ENCODE results near the gene AHSG.
A peak's percentile ranks its signal among the peaks of the same experiment; 100 is the strongest.

AHSG gene

DNA sequence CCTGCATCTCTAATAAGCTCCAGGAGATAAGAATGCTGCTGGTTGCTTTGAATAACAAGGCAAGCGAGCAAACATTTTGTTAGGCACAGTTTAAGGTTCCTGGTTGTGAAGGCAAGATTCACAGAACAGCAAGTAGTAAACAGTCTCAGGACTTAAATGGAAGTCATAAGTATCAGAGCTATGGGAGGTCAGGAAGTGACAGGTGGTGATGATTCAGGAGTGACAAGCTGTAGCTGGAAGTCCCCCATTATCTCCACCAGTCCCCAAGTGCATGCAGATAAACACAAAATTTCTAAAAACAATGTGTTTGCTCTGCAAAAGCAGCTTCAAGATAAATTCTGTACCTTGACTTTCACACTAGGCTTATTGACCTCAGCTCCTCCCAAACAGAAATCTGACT is 30.6 kb downstream of the AHSG start:
- no peak for DNase-seq

DNA sequence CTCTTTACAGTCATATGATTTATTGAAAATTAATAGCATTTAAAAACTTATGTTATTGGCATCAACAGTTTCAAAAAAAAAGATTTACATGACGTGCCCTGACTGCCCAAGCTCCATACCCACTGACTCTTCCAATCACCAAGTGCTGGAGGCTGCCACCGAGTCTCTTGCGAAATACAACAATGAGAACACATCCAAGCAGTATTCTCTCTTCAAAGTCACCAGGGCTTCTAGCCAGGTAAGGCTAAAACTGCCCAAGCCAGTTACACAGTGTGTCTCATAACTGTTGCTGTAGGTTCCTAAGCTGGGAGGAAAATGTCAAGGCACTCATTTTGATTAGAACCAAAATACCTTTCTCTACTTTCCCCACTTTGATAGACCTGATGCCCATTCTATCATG is 31.8 kb downstream of the AHSG start:
- no peak for DNase-seq

DNA sequence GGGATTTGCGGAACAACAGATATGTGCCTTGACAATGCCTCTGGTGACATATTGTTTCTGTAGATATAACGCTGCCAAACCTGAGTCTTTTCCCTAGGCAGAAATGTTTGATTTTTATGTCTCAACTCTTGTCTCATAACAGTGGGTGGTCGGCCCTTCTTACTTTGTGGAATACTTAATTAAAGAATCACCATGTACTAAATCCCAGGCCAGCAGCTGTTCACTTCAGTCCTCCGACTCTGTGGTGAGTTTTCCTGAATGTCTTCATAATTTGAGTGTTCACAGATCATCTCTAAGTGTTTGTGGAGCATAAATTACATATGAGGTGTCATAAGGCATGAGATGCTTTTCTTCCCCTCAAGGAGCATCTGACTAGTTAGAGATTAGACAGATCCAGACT is 33.2 kb downstream of the AHSG start:
- no peak for DNase-seq

DNA sequence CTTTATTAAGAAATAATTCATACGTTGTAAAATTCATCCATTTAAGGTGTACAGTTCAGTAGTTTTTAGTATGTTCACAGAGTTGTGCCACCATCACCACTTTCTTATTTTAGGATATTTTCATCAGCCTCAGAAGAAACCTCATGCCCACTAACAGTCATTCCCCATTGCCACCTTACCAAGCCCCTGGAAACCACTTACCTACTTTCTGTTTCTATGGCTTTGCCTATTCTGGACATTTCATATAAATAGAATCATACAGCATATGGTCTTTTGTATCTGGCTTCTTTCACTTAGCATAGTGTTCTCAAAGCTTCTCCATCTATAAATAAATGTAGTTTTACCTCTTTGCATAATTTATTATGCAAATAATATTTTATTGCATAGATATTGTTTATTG is 34.0 kb downstream of the AHSG start:
- no peak for DNase-seq

DNA sequence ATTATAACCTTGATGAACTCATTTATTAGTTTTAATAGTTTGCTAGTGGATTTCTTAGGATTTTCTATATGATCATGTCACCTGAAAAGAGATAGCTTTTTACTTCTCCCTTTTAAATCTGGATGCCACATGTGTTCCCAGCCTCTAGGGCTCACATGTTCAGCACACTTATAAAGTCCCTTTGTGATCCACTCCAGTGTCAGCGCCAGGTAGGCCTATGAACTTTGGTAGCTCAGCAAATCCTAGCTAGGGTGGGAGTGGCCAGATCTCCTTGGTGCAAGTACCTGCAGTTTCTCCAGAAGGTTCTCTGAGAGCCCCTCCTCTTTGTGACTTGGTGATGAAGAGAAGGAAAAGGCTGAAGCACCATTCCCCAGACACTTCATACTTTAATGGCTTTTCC is 36.0 kb downstream of the AHSG start:
- DNase-seq = no peak

DNA sequence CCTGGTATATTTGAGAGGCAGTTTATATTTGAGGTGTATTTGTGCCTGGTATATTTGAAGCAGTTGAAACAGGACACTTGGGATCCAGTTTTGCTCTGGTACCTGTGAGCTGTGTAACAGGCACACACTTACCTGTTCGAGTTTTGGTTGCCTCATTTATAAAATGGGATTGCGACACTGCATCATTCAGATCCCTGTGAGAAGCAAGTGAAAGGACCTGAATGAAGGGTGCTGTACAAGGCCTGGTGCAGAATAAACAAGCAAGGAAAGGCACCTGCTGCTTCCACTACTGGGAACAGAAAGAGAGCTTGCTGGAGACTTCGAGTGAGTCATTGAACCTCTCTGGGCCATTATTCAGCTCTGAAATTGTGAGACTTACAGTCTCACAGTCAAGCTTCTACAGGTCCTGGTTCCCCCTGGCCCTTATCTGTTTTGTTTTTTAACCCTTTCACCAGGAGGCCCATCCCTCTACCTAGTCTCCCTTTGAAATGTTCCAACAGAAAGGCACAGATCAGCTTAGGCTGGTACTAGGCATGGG is 38.9 kb downstream of the AHSG start:
- no peak for DNase-seq

DNA sequence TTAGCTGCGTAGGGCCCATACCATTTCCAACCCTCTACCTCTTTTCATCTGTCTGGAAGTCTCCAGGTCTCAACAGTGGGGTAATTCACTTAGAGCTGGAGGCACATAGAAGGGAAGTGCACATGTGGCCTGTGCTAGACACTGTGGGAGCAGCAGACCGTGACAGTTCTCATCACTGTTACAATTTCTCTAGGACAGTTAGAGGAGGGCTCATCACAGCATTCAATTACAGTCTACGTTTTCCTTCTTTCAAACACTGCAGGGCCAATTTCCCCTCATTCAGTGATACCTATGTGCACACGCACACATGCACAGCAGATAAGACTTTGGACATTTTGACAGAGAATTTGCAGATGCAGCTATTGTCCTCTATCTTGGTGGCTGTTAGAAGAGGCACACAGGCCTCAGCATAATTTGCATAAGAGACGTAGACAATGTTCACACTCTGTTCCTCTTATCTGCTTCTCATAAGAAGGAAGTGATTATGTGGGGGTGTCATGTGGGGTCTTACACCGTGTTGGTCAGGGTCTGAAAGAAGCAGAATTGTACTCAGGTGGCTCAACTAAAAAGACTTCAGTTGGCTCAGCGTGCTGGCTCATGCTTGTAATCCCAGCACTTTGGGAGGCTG is 40.3 kb downstream of the AHSG start:
- DNase-seq = no peak

DNA sequence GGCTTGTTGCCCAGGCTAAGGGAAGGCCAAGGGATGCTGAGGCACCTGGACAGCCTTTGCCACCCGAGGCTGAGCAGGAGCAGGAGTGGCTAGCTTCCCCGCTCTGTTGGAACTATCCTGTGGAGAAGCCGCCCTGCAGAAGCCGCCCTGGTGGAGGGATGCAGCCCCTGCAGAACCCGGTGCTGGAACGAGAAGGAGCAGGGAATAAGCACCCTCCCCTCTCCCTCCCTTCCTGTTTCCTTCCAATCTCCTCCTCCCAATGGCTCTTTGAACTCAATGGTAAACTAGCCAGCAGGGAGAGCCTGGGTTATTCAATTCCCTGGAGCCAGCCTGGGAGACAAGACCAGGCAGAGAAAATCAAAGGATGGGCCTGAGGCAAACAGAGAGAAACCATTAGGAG is 41.1 kb downstream of the AHSG start:
- DNase-seq = peak; percentile 2

DNA sequence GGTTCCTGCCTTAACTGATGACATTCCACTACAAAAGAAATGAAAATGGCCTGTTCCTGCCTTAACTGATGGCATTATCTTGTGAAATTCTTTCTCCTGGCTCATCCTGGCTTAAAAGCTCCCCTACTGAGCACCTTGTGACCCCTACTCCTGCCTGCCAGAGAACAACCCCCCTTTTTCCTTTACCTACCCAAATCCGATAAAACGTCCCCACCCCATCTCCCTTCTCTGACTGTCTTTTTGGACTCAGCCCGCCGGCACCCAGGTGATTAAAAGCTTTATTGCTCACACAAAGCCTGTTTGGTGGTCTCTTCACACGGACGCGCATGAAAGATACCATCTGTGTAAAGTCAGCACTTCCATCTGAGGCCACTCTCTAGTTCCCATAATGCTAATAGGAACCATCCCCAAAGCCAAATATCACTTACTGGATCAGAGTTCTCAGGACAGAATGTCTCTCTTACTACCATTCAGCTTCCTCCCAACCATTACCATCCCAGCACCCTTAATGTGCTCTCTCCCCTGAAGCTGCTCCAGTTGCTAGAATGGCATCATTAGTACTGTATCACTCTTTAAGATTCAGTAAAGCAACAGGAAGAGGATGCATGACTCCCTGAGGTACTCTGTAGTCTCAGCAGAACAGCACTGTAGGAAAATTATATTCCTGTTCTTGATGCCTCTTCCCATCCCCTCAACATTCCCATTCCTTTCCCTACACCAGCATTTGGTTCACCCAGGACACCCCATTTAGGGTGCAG is 50.7 kb downstream of the AHSG start:
- no peak for DNase-seq

DNA sequence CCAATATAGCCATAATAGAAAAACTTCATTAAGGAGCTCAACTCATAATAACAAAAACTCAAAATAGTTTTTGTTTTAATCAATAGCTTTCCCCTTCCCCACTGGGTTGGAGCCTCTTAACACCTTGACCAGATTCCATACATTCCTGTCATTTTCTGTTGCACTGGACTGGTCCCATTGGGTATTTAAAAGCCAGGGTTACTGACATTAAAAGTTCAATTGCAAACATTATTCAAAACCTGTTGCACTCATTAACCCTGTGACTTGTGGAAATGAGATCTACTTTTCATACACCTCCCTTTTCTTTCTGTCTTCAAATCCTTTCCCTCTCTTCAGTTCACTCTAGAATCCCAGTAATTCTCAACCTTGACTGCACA is 51.2 kb downstream of the AHSG start:
- DNase-seq = no peak

DNA sequence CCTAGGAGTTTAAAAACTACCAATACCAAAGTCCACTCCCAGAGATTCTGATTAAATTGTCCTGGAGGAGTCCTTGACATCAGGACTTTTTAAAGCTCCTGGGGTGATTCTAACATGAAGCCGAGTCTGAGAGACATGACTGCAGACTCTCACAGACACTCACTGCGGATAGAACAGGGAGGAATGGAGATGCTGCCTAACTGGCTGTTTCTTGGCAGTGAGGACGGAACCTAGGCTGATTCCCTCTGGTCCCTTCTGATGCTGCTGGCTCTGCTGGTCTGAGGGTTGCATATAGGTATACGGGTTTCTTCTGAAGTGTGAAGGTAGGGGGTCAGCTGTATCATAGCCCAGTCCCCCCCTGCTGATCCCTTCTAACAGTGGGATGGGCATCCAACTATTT is 51.6 kb downstream of the AHSG start:
- DNase-seq = no peak

DNA sequence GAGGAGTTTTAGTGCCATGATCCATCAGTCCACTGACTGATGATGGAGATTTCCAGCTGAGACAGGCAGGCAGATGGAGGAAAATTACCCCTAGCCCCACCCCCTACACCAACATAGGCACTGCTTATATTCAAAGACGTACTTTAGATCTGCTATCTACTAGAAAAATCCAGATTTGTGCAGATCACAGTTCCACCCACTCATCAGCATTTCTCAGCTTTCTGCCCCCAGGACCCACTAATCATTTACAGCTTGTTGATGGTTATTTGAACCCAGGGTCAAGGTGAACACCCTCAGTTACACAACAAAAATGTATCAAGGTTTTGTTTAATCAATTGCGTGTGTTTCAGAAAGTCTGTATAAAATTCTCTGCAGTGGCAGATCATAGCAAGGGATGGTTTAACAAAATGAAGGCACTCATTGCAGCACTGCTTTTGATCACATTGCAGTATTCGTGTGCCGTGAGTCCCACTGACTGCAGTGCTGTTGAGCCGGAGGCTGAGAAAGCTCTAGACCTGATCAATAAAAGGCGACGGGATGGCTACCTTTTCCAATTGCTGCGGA is 52.8 kb downstream of the AHSG start, which contains the start of gene HRG:
Gene HRG, plus strand, starts transcription at position 390 of the 564 bp plus-strand sequence. Its CDS starts 18 bp downstream, at position 408.
- no peak for DNase-seq

DNA sequence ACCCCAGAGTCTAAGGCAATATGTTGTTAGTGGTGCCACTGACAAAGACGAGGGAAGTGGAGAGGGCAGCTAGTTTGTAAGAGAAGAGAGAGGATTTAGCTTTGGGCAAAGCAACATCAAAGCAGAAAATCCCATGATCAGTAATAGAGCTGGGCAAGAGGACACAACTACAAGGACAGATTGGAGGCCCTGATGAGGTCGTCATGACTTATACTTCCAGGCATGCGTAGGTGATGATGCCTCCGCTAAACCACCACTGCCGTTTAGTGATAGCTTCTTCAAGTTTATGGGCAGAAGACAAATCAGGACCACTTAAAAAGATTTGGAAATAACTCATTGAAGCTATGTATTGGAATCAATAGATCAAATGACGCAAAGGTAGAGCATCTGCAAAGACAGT is 55.6 kb downstream of the AHSG start:
- DNase-seq = no peak

DNA sequence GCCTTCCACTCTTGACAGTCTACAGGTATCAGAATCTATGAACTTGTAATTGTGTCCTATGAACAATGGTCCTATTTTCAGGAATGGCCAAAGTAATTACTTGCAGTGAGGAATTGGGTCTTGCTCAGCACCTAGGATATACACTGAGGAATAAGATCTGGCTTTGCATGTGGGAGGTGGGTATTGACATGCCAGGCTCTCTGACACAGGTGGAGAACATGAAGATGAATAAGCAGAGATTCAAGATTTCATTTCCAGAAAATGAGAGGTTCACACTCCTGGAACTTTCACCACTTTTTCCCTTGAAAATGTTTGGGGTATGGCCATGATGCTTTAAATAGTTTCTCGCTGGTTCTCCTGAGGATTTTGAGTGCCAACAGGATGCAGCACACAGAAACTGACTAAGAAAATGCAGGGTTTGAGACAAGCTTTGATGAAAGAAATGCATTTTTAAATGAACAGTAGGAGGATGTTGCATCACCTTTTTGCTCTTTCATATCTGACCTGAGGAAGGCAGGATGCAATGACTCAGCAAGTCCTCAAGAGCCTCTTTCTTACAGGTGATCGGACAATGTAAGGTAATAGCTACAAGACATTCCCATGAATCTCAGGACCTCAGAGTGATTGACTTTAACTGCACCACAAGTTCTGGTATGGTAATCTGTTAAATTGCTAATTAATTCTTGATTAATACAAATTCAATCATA is 56.7 kb downstream of the AHSG start:
- DNase-seq = no peak

DNA sequence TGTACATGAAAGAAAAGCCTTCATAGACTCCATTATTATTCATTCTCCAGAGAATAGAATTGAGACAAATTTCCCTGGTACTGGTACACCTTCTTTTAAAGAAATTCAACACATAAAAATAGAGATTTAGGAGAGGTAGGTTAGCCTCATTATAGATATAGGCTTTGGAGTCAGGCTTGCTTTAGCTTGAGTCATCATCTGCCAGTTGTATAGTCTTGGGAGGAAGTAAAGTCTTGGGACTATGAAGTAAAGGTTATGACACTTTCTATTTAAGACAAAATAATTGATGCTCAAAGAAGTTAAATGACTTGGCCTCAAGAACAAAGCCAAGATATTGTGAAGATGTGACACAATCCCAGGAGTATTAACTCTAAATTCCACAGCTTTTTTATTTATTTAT is 57.3 kb downstream of the AHSG start:
- no peak for DNase-seq
